ENCODE measurements around the gene GCKR. TPM values are rescaled to one million over a fixed set of nuclear protein-coding genes. Genes with fewer than 3 reads are reported as not detected.

Gene GCKR
- total and polyA plus RNA-seq, 2 of the 13 experiments (the other 11 are each of a cell fraction or from before 2014, with no cell fraction given): 15.2 to 48.3 TPM

DNA sequence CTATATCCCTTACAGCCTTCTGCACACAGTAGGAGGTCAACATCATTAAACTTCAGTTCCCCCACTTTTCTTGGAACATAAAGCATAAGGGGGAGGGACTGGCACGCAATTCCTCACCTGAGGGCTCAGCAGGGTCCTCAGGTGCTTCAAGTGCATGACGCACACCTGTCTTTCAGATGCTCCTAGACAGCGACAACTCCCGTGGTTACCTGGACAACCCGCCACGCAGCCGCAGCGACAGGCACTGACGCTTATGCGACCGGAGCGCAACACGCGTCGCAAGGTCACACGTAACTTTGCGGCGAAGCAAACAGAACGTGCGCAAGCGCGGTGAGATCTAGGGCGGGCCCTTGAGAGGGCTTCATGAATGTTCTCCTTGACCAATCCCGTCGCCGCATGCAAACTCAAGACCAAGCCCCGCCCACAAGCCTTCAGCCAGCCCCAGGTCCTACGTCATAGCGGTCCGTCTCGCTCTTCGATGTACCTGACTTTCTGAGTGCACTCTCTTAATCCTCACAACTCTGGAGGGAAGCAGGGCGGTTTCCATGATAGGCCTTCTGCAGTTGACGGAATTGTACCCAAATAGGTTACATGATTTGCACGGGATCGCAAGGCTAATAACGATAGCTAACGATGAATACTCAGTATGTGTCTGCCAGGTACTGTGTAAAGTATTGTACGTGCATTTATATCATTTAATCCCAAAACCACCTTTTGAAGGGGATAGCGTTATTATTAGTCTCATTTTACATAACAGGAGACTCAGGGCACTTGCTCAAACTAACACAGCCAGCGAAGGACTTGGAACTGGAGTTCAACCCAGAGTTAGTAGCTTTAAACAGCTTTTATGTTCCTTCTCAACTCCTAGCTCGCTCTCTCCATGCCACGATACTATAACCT is 6.9 kb upstream of the GCKR start, which contains the start of gene IFT172 (continued):
- TF ChIP-seq SMAD3 (CRISPR knock-in tag; IDR thresholded peaks at IDR 0.05) (peak; percentile 85; the same call in 1 of the 2 replicates), ZNF569 (CRISPR knock-in tag; IDR thresholded peaks at IDR 0.05; ENCODE audit: borderline replicate concordance) (no peak), ZNF589 (CRISPR knock-in tag; conservative IDR thresholded peaks at IDR 0.05) (no peak), CBX2 (IDR thresholded peaks at IDR 0.05; ENCODE audit: low read depth, low read length) (no peak), CBX2 (CRISPR knock-in tag; IDR thresholded peaks at IDR 0.05; ENCODE audit: low read depth) (no peak), ZFP62 (CRISPR knock-in tag; IDR thresholded peaks at IDR 0.05) (no peak), JUND (CRISPR knock-in tag; IDR thresholded peaks at IDR 0.05) (peak; percentile 25; the same call in 1 of the 2 replicates), ZNF510 (CRISPR knock-in tag; IDR thresholded peaks at IDR 0.05; ENCODE audit: low read depth) (no peak), KDM6A (CRISPR knock-in tag; IDR thresholded peaks at IDR 0.05; ENCODE audit: low read depth) (no peak), KLF9 (CRISPR knock-in tag; IDR thresholded peaks at IDR 0.05; ENCODE audit: low read depth) (peak; percentile 71; the same call in 1 of the 2 replicates), ZNF841 (CRISPR knock-in tag; IDR thresholded peaks at IDR 0.05; ENCODE audit: borderline replicate concordance) (no peak), WIZ (CRISPR knock-in tag; IDR thresholded peaks at IDR 0.05) (no peak), RFX5 (IDR thresholded peaks at IDR 0.05; ENCODE audit: low read depth, low read length) (peak; percentile 63; the same call in 1 of the 2 replicates), ZNF441 (CRISPR knock-in tag; IDR thresholded peaks at IDR 0.05; ENCODE audit: borderline replicate concordance) (peak; percentile 89), ZNF552 (CRISPR knock-in tag; IDR thresholded peaks at IDR 0.05; ENCODE audit: borderline replicate concordance) (0 out of 2 replicates have a peak, but pooled peaks have one; percentile 19), ZNF672 (CRISPR knock-in tag; IDR thresholded peaks at IDR 0.05) (no peak), SNAPC2 (CRISPR knock-in tag; IDR thresholded peaks at IDR 0.05) (peak; percentile 87; the same call in 1 of the 2 replicates), JDP2 (CRISPR knock-in tag; IDR thresholded peaks at IDR 0.05; ENCODE audit: borderline replicate concordance) (no peak)
- TF ChIP-seq, protein P1, sequence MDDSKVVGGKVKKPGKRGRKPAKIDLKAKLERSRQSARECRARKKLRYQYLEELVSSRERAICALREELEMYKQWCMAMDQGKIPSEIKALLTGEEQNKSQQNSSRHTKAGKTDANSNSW (CRISPR knock-in tag; IDR thresholded peaks at IDR 0.05; ENCODE audit: borderline replicate concordance): no peak
- TF ChIP-seq, protein P2, sequence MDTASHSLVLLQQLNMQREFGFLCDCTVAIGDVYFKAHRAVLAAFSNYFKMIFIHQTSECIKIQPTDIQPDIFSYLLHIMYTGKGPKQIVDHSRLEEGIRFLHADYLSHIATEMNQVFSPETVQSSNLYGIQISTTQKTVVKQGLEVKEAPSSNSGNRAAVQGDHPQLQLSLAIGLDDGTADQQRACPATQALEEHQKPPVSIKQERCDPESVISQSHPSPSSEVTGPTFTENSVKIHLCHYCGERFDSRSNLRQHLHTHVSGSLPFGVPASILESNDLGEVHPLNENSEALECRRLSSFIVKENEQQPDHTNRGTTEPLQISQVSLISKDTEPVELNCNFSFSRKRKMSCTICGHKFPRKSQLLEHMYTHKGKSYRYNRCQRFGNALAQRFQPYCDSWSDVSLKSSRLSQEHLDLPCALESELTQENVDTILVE (CRISPR knock-in tag; IDR thresholded peaks at IDR 0.05): peak; percentile 59; the same call in 1 of the 2 replicates
- TF ChIP-seq, protein P3, sequence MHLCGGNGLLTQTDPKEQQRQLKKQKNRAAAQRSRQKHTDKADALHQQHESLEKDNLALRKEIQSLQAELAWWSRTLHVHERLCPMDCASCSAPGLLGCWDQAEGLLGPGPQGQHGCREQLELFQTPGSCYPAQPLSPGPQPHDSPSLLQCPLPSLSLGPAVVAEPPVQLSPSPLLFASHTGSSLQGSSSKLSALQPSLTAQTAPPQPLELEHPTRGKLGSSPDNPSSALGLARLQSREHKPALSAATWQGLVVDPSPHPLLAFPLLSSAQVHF (CRISPR knock-in tag; IDR thresholded peaks at IDR 0.05): no peak
- TF ChIP-seq, protein P4, sequence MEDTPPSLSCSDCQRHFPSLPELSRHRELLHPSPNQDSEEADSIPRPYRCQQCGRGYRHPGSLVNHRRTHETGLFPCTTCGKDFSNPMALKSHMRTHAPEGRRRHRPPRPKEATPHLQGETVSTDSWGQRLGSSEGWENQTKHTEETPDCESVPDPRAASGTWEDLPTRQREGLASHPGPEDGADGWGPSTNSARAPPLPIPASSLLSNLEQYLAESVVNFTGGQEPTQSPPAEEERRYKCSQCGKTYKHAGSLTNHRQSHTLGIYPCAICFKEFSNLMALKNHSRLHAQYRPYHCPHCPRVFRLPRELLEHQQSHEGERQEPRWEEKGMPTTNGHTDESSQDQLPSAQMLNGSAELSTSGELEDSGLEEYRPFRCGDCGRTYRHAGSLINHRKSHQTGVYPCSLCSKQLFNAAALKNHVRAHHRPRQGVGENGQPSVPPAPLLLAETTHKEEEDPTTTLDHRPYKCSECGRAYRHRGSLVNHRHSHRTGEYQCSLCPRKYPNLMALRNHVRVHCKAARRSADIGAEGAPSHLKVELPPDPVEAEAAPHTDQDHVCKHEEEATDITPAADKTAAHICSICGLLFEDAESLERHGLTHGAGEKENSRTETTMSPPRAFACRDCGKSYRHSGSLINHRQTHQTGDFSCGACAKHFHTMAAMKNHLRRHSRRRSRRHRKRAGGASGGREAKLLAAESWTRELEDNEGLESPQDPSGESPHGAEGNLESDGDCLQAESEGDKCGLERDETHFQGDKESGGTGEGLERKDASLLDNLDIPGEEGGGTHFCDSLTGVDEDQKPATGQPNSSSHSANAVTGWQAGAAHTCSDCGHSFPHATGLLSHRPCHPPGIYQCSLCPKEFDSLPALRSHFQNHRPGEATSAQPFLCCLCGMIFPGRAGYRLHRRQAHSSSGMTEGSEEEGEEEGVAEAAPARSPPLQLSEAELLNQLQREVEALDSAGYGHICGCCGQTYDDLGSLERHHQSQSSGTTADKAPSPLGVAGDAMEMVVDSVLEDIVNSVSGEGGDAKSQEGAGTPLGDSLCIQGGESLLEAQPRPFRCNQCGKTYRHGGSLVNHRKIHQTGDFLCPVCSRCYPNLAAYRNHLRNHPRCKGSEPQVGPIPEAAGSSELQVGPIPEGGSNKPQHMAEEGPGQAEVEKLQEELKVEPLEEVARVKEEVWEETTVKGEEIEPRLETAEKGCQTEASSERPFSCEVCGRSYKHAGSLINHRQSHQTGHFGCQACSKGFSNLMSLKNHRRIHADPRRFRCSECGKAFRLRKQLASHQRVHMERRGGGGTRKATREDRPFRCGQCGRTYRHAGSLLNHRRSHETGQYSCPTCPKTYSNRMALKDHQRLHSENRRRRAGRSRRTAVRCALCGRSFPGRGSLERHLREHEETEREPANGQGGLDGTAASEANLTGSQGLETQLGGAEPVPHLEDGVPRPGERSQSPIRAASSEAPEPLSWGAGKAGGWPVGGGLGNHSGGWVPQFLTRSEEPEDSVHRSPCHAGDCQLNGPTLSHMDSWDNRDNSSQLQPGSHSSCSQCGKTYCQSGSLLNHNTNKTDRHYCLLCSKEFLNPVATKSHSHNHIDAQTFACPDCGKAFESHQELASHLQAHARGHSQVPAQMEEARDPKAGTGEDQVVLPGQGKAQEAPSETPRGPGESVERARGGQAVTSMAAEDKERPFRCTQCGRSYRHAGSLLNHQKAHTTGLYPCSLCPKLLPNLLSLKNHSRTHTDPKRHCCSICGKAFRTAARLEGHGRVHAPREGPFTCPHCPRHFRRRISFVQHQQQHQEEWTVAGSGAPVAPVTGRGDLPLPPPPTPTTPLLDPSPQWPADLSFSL (CRISPR knock-in tag; IDR thresholded peaks at IDR 0.05): no peak

Data from HepG2 (cell line).